ENCODE data around the gene CAB39. TPM values are rescaled to one million over a fixed set of nuclear protein-coding genes. Genes with fewer than 3 reads are reported as not detected.

The CAB39 gene
- total RNA-seq, 4 donors from 2014 or later: 53.0 to 67.1 (median 59.5) TPM

DNA sequence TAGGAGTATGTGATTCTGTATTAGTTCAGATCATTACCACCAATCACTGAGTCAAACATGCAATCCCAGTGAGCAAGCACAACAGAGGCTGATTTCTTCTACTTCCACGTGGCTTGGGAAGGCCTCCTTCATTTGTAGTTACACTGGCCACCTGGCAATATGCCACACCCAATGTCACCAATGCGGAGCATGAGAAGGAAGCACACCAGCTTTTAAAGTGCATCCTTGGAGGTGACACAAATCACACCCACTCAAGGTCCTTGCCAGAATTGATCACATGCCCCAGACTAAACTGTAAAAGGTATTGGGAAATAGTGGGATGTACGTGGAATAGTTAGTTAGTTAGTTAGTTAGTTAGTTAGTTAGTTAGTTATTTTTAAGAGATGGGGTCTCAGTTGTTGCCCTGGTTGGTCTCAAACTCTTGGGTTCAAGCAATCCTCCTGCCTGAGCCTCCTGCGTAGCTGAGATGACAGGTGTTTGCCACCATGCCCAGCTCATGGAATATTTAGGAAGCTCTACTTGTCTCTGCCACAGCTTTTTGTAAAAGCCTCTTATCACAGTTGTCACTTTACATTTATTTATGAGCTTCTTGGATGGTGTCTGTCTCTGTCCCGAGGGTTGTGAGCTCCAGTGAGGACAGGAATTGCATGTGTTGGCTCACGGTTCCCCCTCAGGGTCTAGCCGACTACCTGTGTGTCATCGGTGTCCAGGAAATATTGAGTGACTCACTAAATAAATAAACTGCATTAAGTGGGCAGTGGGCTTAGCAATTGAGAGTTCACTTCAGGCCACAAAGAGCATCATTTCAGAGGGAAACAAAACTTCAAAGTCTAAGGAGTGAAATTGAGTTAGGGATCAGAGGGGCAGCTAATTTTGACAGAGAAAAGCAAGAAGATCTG is 28.1 kb upstream of the CAB39 start:
- no peaks in the 10 kb centered on the region for H3K9me3 ChIP-seq
- H3K36me3 ChIP-seq: no peaks in the 10 kb centered on the region
- TF ChIP-seq, protein P1, sequence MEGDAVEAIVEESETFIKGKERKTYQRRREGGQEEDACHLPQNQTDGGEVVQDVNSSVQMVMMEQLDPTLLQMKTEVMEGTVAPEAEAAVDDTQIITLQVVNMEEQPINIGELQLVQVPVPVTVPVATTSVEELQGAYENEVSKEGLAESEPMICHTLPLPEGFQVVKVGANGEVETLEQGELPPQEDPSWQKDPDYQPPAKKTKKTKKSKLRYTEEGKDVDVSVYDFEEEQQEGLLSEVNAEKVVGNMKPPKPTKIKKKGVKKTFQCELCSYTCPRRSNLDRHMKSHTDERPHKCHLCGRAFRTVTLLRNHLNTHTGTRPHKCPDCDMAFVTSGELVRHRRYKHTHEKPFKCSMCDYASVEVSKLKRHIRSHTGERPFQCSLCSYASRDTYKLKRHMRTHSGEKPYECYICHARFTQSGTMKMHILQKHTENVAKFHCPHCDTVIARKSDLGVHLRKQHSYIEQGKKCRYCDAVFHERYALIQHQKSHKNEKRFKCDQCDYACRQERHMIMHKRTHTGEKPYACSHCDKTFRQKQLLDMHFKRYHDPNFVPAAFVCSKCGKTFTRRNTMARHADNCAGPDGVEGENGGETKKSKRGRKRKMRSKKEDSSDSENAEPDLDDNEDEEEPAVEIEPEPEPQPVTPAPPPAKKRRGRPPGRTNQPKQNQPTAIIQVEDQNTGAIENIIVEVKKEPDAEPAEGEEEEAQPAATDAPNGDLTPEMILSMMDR (IDR thresholded peaks at IDR 0.05): no peak
- TF ChIP-seq POLR2A (IDR thresholded peaks at IDR 0.05) (no peak), POLR2AphosphoS5 (IDR thresholded peaks at IDR 0.05) (no peak), EP300 (IDR thresholded peaks at IDR 0.05) (no peak)
- DNase-seq (ENCODE audit: low spot score in 2 of 2): no peak
- peaks cover 6% of the 10 kb centered on the region for H3K4me1 ChIP-seq
- no peaks in the 10 kb centered on the region for H3K27me3 ChIP-seq
- H3K4me3 ChIP-seq: no peak overlapping the region
- WGBS: 43% methylated on average over 8 of the region's 8 CpGs
- no peak overlapping the region for H3K27ac ChIP-seq

DNA sequence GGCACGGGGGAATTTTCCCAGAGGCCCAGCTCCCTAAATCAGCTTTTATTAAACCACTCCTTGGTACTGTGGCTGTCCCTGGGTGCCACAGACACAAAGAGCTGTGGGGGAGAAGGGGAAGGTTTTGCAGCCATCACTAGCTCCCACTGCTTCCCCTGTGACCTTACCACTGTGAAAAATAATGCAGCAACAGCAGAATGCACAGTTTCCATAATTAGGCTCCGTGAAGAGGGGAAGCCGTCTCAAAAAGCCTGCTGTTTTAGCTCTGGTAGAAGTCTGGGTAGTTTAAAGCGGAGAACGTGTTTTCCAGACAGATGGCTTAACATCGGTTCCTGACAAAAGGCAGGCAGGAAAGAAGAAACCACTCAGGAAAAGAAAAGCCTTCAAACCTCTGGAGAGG is 27.5 kb upstream of the CAB39 start:
- Histone ChIP-seq H3K27ac (no peak overlapping the region), H3K9me3 (no peaks in the 10 kb centered on the region), H3K36me3 (no peaks in the 10 kb centered on the region), H3K27me3 (no peaks in the 10 kb centered on the region), H3K4me3 (no peak overlapping the region), H3K4me1 (peaks cover 6% of the 10 kb centered on the region)
- no peak for DNase-seq (ENCODE audit: low spot score in 2 of 2)
- 65% methylated on average over 6 of the region's 6 CpGs for WGBS
- TF ChIP-seq, protein P1 (IDR thresholded peaks at IDR 0.05): no peak
- TF ChIP-seq POLR2AphosphoS5 (IDR thresholded peaks at IDR 0.05) (no peak), POLR2A (IDR thresholded peaks at IDR 0.05) (no peak), EP300 (IDR thresholded peaks at IDR 0.05) (no peak)

DNA sequence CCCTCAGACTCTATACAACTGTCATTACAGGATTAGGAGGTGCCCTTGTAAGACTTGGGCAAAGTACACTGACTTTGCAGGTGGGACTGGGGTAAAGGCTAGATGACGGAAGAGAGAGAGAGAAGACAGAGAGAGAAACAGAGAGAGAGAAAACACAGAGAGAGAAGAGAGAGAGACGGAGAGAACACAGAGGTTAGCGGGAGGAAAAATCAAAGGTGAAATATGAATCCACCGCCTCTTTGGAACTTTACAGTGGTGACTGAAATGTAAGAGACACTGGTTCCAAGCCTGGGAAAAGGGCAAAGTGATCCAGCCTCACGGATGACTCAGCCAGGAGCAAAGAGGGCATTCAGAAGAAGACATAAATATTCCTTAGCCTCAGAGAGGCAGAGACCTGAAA is 25.1 kb upstream of the CAB39 start:
- 57% methylated on average over 5 of the region's 5 CpGs for WGBS
- H3K27me3 ChIP-seq: no peaks in the 10 kb centered on the region
- TF ChIP-seq, protein P1 (IDR thresholded peaks at IDR 0.05): no peak
- TF ChIP-seq EP300 (IDR thresholded peaks at IDR 0.05): no peak
- TF ChIP-seq POLR2AphosphoS5 (IDR thresholded peaks at IDR 0.05): no peak
- TF ChIP-seq POLR2A (IDR thresholded peaks at IDR 0.05): no peak
- no peaks in the 10 kb centered on the region for H3K9me3 ChIP-seq
- H3K4me1 ChIP-seq: peaks cover 6% of the 10 kb centered on the region
- no peak overlapping the region for H3K4me3 ChIP-seq
- no peaks in the 10 kb centered on the region for H3K36me3 ChIP-seq
- no peak for DNase-seq (ENCODE audit: low spot score in 2 of 2)
- H3K27ac ChIP-seq: no peak overlapping the region

DNA sequence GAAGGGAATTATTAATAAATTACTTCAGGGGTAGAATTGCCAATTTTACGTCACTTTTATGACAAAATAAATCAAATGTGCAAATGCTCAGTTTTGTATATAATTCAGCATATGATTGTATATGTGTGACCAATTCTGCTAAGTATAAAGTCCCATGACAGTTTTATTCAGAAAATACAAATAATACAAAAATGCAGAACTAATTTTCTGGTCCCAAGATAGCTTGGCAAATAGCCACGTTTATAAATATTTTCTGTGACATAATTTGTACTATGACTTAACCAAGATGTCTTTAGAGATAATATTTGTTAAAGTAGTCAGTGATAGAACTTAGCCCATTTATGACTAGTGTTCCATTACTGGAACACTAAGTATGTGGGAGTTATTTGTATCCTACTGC is 24.2 kb upstream of the CAB39 start:
- TF ChIP-seq POLR2A (IDR thresholded peaks at IDR 0.05) (no peak), EP300 (IDR thresholded peaks at IDR 0.05) (no peak), POLR2AphosphoS5 (IDR thresholded peaks at IDR 0.05) (no peak)
- TF ChIP-seq, protein P1 (IDR thresholded peaks at IDR 0.05): no peak
- DNase-seq (ENCODE audit: low spot score in 2 of 2): no peak
- Histone ChIP-seq H3K36me3 (no peaks in the 10 kb centered on the region), H3K4me1 (peaks cover 6% of the 10 kb centered on the region), H3K27me3 (no peaks in the 10 kb centered on the region), H3K9me3 (no peaks in the 10 kb centered on the region), H3K4me3 (no peak overlapping the region), H3K27ac (no peak overlapping the region)
- 21% methylated on average over 2 of the region's 2 CpGs for whole genome bisulfite sequencing

DNA sequence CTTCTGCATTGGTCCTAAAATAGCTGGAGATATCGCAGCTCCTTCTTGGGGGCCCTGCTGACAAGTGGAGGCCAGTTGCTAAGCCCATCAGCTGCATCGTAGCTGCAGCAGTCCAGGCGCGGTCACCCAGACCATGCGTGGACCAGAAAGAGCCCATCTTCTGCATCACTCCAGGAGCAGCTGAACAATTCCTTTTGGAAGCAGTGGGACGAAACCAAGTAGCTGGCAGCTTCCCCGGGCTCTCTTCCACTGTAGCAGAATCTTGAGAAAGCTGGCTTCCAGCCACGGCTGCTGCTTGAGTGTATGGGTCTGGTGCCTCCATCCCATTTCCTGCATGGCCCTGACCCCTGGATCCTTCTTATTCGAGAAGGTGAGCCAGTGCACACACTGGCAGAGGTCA is 22.2 kb upstream of the CAB39 start:
- H3K9me3 ChIP-seq: no peaks in the 10 kb centered on the region
- no peak for TF ChIP-seq POLR2A (IDR thresholded peaks at IDR 0.05)
- TF ChIP-seq POLR2AphosphoS5 (IDR thresholded peaks at IDR 0.05): no peak
- TF ChIP-seq EP300 (IDR thresholded peaks at IDR 0.05): no peak
- TF ChIP-seq, protein P1 (IDR thresholded peaks at IDR 0.05): no peak
- H3K36me3 ChIP-seq: no peaks in the 10 kb centered on the region
- H3K4me1 ChIP-seq: no peaks in the 10 kb centered on the region
- no peak overlapping the region for H3K4me3 ChIP-seq
- no peak overlapping the region for H3K27ac ChIP-seq
- H3K27me3 ChIP-seq: no peaks in the 10 kb centered on the region
- peak; percentile 13 to 53 for DNase-seq (ENCODE audit: low spot score in 2 of 2)
- WGBS: 58% methylated on average over 7 of the region's 9 CpGs
